ENCODE measurements around the gene OSTN.

OSTN gene

DNA sequence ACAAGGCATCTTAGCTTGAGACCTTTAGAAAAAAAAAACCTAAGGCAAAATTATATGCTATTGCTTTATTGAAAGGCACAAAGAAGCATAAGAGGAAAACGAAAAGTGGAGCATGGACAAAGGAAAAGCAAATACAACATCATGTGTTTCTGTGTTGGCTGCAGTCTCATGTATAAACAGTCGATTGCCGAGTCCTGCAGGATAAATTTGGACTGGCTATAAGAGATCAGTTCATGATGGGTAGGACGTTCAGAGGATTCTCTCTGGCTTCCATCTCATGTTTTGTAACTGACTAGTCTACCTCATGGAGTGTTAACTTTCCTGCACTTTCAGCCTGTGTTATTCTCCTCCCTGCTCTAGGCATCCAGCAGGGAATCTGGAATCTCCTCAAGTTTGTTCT lies 108.3 kb downstream of the OSTN start:
- no peak for DNase-seq (ENCODE audit: low read depth in 2 of 2)

DNA sequence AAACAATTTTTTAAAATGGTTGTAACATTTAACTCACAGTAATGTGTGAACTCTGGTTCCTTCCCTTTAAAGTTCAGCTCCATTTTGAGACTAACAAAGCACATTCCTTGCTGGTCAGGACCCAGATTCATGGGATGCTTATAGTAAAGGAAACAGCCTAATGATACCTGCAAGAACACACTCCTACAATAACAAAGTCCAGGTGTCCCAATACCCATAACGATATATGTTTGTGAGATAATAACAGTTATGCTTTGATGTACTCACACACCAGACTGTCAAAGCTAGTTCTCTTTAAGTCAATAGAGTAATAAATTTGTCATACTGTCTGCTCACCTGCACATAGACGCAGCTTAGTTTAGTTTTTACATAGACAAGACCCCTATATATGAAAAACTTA lies 114.3 kb downstream of the OSTN start:
- DNase-seq (ENCODE audit: low read depth in 2 of 2), result no peak

DNA sequence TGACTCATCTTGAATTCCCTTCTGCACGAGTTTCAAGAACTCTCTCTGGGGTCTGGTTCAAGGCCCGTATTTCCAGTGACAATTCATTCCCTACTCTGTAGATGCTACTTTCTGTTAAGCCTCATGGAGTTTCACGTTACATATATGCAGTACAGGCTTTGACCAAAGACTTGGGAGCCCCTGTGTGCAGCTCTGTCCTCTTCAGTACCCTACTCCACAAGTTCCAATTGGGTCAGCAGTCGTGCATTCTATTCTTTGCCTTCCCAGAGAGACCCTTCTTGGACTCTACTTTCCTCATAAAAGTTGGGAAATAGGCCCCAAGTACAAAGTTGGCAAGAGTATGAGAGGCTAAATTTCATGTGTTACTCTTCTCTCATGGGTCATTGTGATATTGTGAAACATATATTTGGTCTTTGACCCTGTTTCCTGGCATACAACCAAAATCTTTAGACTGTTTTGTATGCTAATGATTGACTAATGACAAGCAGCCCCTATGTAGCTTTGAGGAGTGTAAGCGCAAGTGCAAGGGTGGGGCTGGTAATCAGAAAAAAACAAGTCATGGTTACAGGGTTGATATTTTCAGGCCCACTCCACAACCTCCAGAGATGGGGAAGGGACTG lies 115.2 kb downstream of the OSTN start:
- DNase-seq (ENCODE audit: low read depth in 2 of 2), result no peak
